ENCODE data around the gene TRPC5OS. TPM values are rescaled to one million over a fixed set of nuclear protein-coding genes. Genes with fewer than 3 reads are reported as not detected.

TRPC5OS gene
- total RNA-seq, 4 donors from 2014 or later, result 0.17 TPM; not detected in 3

GRCh38 chrX:111850975-111851374 lies 25.0 kb upstream of the TRPC5OS start:
- TF ChIP-seq CTCF (IDR thresholded peaks at IDR 0.05; ENCODE audit: low read depth), result no peak

GRCh38 chrX:111854556-111855490 lies 21.2 kb upstream of the TRPC5OS start:
- no peak for TF ChIP-seq CTCF (IDR thresholded peaks at IDR 0.05; ENCODE audit: low read depth)

GRCh38 chrX:111857534-111858060 lies 18.4 kb upstream of the TRPC5OS start:
- no peak for TF ChIP-seq CTCF (IDR thresholded peaks at IDR 0.05; ENCODE audit: low read depth)

GRCh38 chrX:111861605-111862004 lies 14.4 kb upstream of the TRPC5OS start:
- TF ChIP-seq CTCF (IDR thresholded peaks at IDR 0.05; ENCODE audit: low read depth), result no peak

- no peak for TF ChIP-seq CTCF (IDR thresholded peaks at IDR 0.05; ENCODE audit: low read depth)
Observed at GRCh38 chrX:111867236-111867635, 8.7 kb upstream of the TRPC5OS start.

GRCh38 chrX:111868726-111869638 lies 7.0 kb upstream of the TRPC5OS start:
- no peak for TF ChIP-seq CTCF (IDR thresholded peaks at IDR 0.05; ENCODE audit: low read depth)

Data from subcutaneous adipose tissue (tissue), 4 donors.